ENCODE results near the gene ST7. TPM values are rescaled to one million over a fixed set of nuclear protein-coding genes. Genes with fewer than 3 reads are reported as not detected.

The ST7 gene
- total and polyA plus RNA-seq, 2 donors (not counting 3 experiments of a cell fraction or from before 2014, with no cell fraction given): 18.6 to 24.9 TPM

DNA sequence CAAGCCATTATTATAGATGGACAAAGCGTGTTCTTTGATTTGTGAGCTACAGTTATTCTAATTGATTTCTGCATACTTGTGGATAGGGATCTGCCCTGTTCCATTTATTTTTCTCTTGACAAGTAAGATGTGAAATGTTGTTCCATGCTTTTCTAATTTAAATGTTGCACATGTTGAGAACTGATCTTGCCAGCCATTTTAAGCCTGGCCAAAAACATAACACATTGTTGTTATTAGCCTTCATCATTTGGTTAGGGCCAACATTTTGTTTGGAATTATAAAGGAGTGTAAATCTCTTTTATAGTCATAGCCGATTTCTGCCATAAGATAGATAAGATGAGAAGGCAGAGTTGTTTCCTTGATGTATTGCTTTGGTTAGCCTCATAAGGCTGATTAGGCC lies 252.6 kb downstream of the ST7 start:
- POLR2A ChIA-PET: no interaction called here
- intact Hi-C loops (cut with micrococcal nuclease) (no loop called here), dilution Hi-C loops (cut with MboI; ENCODE audit: extremely low pct_ligation_motif_present, low sequenced_read_pairs) (no loop called here)
- Histone ChIP-seq H3K79me2 (ENCODE audit: control insufficient read depth, insufficient read depth, low read length) (no peaks in the 10 kb centered on the region), H3K4me3 (replicated peaks in 1 of 3; ENCODE audit: insufficient read depth in 1 of 3, low read depth in 1 of 3, low read length in 3 of 3) (no peak overlapping the region), H3K9me3 (replicated peaks; ENCODE audit: control insufficient read depth, insufficient read depth, low read length) (no peaks in the 10 kb centered on the region), H3K4me2 (ENCODE audit: insufficient read depth, low read length) (no peak overlapping the region), H3K27ac (ENCODE audit: insufficient read depth, low read depth, low read length) (no peak overlapping the region), H3K9ac (replicated peaks; ENCODE audit: extremely low read depth, insufficient read depth, low read length) (no peak overlapping the region), H4K20me1 (replicated peaks; ENCODE audit: control insufficient read depth, extremely low read depth, insufficient read depth, low read length) (no peaks in the 10 kb centered on the region), H3K9me1 (replicated peaks; ENCODE audit: control insufficient read depth, extremely low read depth, insufficient read depth, low read length) (no peaks in the 10 kb centered on the region), H2AFZ (ENCODE audit: low read depth, low read length) (no peak overlapping the region), H3K27me3 (ENCODE audit: control insufficient read depth in 2 of 2, insufficient read depth in 2 of 2, low read length in 2 of 2) (no peaks in the 10 kb centered on the region), H3K4me1 (ENCODE audit: control insufficient read depth, extremely low read depth, insufficient read depth, low read length) (no peaks in the 10 kb centered on the region), H3K36me3 (ENCODE audit: control insufficient read depth in 2 of 2, extremely low read depth in 1 of 2, insufficient read depth in 2 of 2, low read length in 2 of 2) (no peaks in the 10 kb centered on the region)
- no TSS peak for BruUV-seq (replicated peaks)
- no peak for DNase-seq (ENCODE audit: low read depth, low spot score)
- TF ChIP-seq POLR2AphosphoS5 (IDR thresholded peaks at IDR 0.05; ENCODE audit: insufficient read depth, low read depth, low read length) (no peak), POLR2A (IDR thresholded peaks at IDR 0.05; ENCODE audit: low read depth, low read length) (no peak), JUN (IDR thresholded peaks at IDR 0.05; ENCODE audit: borderline replicate concordance, insufficient read depth, insufficient read length, low read depth) (no peak), FOS (IDR thresholded peaks at IDR 0.05; ENCODE audit: borderline replicate concordance, insufficient read depth, low read length) (no peak), MYC (IDR thresholded peaks at IDR 0.05; ENCODE audit: low read depth, low read length) (no peak), GATA2 (IDR thresholded peaks at IDR 0.05; ENCODE audit: insufficient read depth, insufficient read length, low read depth, low read length) (no peak), EZH2 (IDR thresholded peaks at IDR 0.05; ENCODE audit: borderline replicate concordance, low read depth, low read length, severe bottlenecking) (no peak)
- TF ChIP-seq, protein P1, sequence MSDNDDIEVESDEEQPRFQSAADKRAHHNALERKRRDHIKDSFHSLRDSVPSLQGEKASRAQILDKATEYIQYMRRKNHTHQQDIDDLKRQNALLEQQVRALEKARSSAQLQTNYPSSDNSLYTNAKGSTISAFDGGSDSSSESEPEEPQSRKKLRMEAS (IDR thresholded peaks at IDR 0.05; ENCODE audit: insufficient read depth, insufficient read length): no peak
- TF ChIP-seq, protein P2, sequence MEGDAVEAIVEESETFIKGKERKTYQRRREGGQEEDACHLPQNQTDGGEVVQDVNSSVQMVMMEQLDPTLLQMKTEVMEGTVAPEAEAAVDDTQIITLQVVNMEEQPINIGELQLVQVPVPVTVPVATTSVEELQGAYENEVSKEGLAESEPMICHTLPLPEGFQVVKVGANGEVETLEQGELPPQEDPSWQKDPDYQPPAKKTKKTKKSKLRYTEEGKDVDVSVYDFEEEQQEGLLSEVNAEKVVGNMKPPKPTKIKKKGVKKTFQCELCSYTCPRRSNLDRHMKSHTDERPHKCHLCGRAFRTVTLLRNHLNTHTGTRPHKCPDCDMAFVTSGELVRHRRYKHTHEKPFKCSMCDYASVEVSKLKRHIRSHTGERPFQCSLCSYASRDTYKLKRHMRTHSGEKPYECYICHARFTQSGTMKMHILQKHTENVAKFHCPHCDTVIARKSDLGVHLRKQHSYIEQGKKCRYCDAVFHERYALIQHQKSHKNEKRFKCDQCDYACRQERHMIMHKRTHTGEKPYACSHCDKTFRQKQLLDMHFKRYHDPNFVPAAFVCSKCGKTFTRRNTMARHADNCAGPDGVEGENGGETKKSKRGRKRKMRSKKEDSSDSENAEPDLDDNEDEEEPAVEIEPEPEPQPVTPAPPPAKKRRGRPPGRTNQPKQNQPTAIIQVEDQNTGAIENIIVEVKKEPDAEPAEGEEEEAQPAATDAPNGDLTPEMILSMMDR (IDR thresholded peaks at IDR 0.05; ENCODE audit: extremely low read depth in 1 of 2, insufficient read depth in 1 of 2, low read depth in 1 of 2, low read length in 2 of 2): no peak
- FAIRE-seq: no peak
- CTCF ChIA-PET: no interaction called here

Data from endothelial cell of umbilical vein (primary cell).